Liver (tissue), 9 donors: ENCODE measurements around the gene TSC22D3. TPM values are rescaled to one million over a fixed set of nuclear protein-coding genes. Genes with fewer than 3 reads are reported as not detected.

Source experiments
- DNase-seq: peaks from one replicate; pipeline ENCODE4 v3.0.0-alpha.2; 2017; ENCODE audit warnings: low spot score
- H3K27ac ChIP-seq, 2 donors: one replicate each; pipeline ENCODE4 v1.7.0; 2013; ENCODE audit warnings: inconsistent platforms in 2 of 2, low read length in 2 of 2, control low read depth in 1 of 2, low read depth in 1 of 2, mild to moderate bottlenecking in 1 of 2
- H3K27me3 ChIP-seq, 4 donors: one replicate each; pipeline versions ENCODE4 v1.6.1 to v1.7.0; 2013; ENCODE audit warnings: low read length in 3 of 4, inconsistent platforms in 1 of 4, mild to moderate bottlenecking in 1 of 4, moderate library complexity in 1 of 4; ENCODE audit not compliant: control insufficient read depth in 4 of 4, insufficient read depth in 4 of 4
- H3K36me3 ChIP-seq, 4 donors: one replicate each; pipeline versions ENCODE4 v1.6.1 to v1.7.0; 2013; ENCODE audit warnings: low read length in 3 of 4, mild to moderate bottlenecking in 3 of 4, low read depth in 1 of 4, moderate library complexity in 1 of 4; ENCODE audit not compliant: control insufficient read depth in 4 of 4, insufficient read depth in 3 of 4
- H3K4me1 ChIP-seq, 4 donors: one replicate each; pipeline versions ENCODE4 v1.6.1 to v1.7.0; 2013; ENCODE audit warnings: low read length in 3 of 4, mild to moderate bottlenecking in 3 of 4, moderate library complexity in 1 of 4; ENCODE audit not compliant: control insufficient read depth in 4 of 4, insufficient read depth in 4 of 4
- H3K4me3 ChIP-seq, 3 donors: one replicate each; pipeline versions ENCODE4 v1.6.1 to v1.7.0; 2013; ENCODE audit warnings: low read length in 3 of 3, control low read depth in 1 of 3, low read depth in 1 of 3, mild to moderate bottlenecking in 1 of 3
- H3K9ac ChIP-seq, 2 donors: one replicate each; pipeline ENCODE4 v1.7.0; 2013; ENCODE audit warnings: low read length in 2 of 2, mild to moderate bottlenecking in 2 of 2, moderate library complexity in 2 of 2, control low read depth in 1 of 2, low read depth in 1 of 2
- H3K9me3 ChIP-seq, 4 donors: one replicate each; pipeline versions ENCODE4 v1.6.1 to v1.7.0; 2013; ENCODE audit warnings: low read length in 3 of 4; ENCODE audit not compliant: control insufficient read depth in 4 of 4
- ATF3 ChIP-seq: IDR thresholded peaks from 2 replicates; pipeline ENCODE4 v1.6.1; 2016; ENCODE audit warnings: antibody characterized with exemption
- EGR1 ChIP-seq, 2 donors: IDR thresholded peaks; 2 replicates each; pipeline ENCODE4 v1.6.1; 2016 to 2018; ENCODE audit warnings: antibody characterized with exemption in 2 of 2, low read depth in 2 of 2
- FOXA2 ChIP-seq: IDR thresholded peaks from 2 replicates; pipeline ENCODE4 v1.6.1; 2016; ENCODE audit warnings: antibody characterized with exemption
- GABPA ChIP-seq, 2 donors: IDR thresholded peaks in 1 of 2; conservative IDR thresholded peaks in 1 of 2; 2 replicates each; pipeline ENCODE4 v1.6.1; 2016; ENCODE audit warnings: antibody characterized with exemption in 2 of 2, mild to moderate bottlenecking in 1 of 2, moderate library complexity in 1 of 2
- HNF4A ChIP-seq, 2 donors: conservative IDR thresholded peaks; 2 replicates each; pipeline ENCODE4 v1.6.1; 2016; ENCODE audit warnings: antibody characterized with exemption in 2 of 2, mild to moderate bottlenecking in 2 of 2
- HNF4G ChIP-seq: IDR thresholded peaks from 2 replicates; pipeline ENCODE4 v1.6.1; 2016; ENCODE audit warnings: antibody characterized with exemption
- JUND ChIP-seq, 2 donors: IDR thresholded peaks; 2 replicates each; pipeline ENCODE4 v1.6.1; 2016; ENCODE audit warnings: antibody characterized with exemption in 2 of 2
- NR2F2 ChIP-seq: IDR thresholded peaks from 2 replicates; pipeline ENCODE4 v1.6.1; 2016; ENCODE audit warnings: antibody characterized with exemption
- RAD21 ChIP-seq, 2 donors: IDR thresholded peaks; 2 replicates each; pipeline ENCODE4 v1.6.1; 2016; ENCODE audit warnings: antibody characterized with exemption in 2 of 2, mild to moderate bottlenecking in 2 of 2
- REST ChIP-seq: IDR thresholded peaks from 2 replicates; pipeline ENCODE4 v1.6.1; 2016; ENCODE audit warnings: antibody characterized with exemption, mild to moderate bottlenecking
- SP1 ChIP-seq: IDR thresholded peaks from 2 replicates; pipeline ENCODE4 v1.6.1; 2018; ENCODE audit warnings: antibody characterized with exemption, mild to moderate bottlenecking
- TAF1 ChIP-seq: conservative IDR thresholded peaks from 2 replicates; pipeline ENCODE4 v1.6.1; 2016; ENCODE audit warnings: antibody characterized with exemption, mild to moderate bottlenecking
- YY1 ChIP-seq: IDR thresholded peaks from 2 replicates; pipeline ENCODE4 v1.6.1; 2016; ENCODE audit warnings: antibody characterized with exemption, mild to moderate bottlenecking
- WGBS: extraction: QIAGEN DNeasy Blood & Tissue Kit; methylation state at CpG from one replicate; pipeline ENCODE4 v1.1.7; 2013; 5-methylcytosine and 5-hydroxymethylcytosine counted together
- polyA plus RNA-seq, 2 donors: library from polyadenylated mRNA; stranded (reverse) in 1 of 2; unstranded in 1 of 2; fragments of 200-250 nt in 1 of 2; fragments of >200 nt in 1 of 2; fragmentation: Nextera tagmentation in 1 of 2; extraction: Ambion mirVana in 1 of 2; gene quantifications; one replicate each; pipeline versions ENCODE4 v1.2.1 to v1.2.3, GENCODE V29; 2013 to 2015
- total RNA-seq, 2 donors: library from RNA; depleted of rRNA; stranded (reverse); fragments of >200 nt; gene quantifications; one replicate each; pipeline ENCODE4 v1.2.3, GENCODE V29; 2014
- TF ChIP-seq, protein P1 (sequence below): fragments of 150-350 bp; IDR thresholded peaks from 2 replicates; pipeline ENCODE4 v1.5.1; 2017; ENCODE audit warnings: improper control_type of control experiment, low read depth, low read length; ENCODE audit not compliant: missing input control
- TF ChIP-seq, protein P2 (sequence below): IDR thresholded peaks from 2 replicates; pipeline ENCODE4 v1.6.1; 2016; ENCODE audit warnings: antibody characterized with exemption
- donor health status: healthy.
- donor health status: healthy.
- donor health status: healthy.
- donor health status: healthy.
- donor health status: healthy.

Gene TSC22D3
- total and polyA plus RNA-seq, 4 donors = 10.5 to 128 (median 48.1) TPM

- WGBS = 84% methylated on average over 9 of the region's 9 CpGs
Observed at GRCh38 chrX:107714206-107714891, 61.2 kb downstream of the TSC22D3 start.

DNA sequence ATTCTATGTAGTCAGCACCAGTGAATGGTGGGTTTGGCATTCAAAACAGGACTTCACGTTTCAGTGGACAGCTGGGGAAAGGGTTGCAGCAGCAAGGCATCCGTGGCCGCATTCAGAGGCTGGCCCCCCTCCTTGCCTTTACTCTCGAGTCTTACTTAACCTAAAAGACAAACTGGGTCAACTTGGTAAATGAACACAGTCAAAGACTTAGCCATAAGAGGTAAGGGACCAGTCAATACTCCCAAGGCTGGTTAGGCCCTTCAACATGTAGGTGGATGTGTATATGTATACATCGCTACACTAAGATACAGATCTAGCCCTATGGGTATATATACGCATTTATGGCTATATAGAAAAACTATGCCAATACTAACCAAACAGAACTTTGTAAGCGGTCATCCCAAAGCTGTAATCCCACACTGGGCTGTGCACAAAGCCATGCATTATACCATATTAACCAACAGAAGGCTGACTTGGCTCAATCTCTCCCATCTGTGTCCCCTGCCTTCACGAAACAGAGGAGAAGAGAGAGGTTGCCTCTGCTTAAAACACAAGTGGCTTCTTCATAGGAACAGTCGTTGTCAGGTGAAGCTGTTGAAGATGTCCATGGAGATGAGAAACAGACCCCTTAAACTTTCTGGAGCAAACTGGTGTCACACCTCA is 61.9 kb downstream of the TSC22D3 start:
- Histone ChIP-seq H3K27me3 (no peaks in the 10 kb centered on the region), H3K36me3 (peaks cover 3 to 17% (median 8%) of the 10 kb centered on the region in 4 donors), H3K4me3 (no peak overlapping the region), H3K4me1 (peaks cover 4 to 13% (median 11%) of the 10 kb centered on the region in 4 donors), H3K9me3 (no peaks in the 10 kb centered on the region), H3K9ac (no peak overlapping the region), H3K27ac (no peak overlapping the region)
- TF ChIP-seq TAF1 = no peak
- no peak for TF ChIP-seq HNF4A (conservative IDR thresholded peaks at IDR 0.05)
- no peak for TF ChIP-seq NR2F2
- no peak for TF ChIP-seq JUND (IDR thresholded peaks at IDR 0.05)
- no peak for TF ChIP-seq SP1
- TF ChIP-seq ATF3 = no peak
- no peak for TF ChIP-seq RAD21 (IDR thresholded peaks at IDR 0.05)
- TF ChIP-seq, protein P1, sequence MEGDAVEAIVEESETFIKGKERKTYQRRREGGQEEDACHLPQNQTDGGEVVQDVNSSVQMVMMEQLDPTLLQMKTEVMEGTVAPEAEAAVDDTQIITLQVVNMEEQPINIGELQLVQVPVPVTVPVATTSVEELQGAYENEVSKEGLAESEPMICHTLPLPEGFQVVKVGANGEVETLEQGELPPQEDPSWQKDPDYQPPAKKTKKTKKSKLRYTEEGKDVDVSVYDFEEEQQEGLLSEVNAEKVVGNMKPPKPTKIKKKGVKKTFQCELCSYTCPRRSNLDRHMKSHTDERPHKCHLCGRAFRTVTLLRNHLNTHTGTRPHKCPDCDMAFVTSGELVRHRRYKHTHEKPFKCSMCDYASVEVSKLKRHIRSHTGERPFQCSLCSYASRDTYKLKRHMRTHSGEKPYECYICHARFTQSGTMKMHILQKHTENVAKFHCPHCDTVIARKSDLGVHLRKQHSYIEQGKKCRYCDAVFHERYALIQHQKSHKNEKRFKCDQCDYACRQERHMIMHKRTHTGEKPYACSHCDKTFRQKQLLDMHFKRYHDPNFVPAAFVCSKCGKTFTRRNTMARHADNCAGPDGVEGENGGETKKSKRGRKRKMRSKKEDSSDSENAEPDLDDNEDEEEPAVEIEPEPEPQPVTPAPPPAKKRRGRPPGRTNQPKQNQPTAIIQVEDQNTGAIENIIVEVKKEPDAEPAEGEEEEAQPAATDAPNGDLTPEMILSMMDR = no peak
- TF ChIP-seq GABPA (IDR thresholded peaks at IDR 0.05 in 1 of 2, conservative IDR thresholded peaks at IDR 0.05 in 1 of 2) = no peak
- TF ChIP-seq FOXA2 = no peak
- no peak for TF ChIP-seq HNF4G
- no peak for DNase-seq
- 87% methylated on average over 9 of the region's 9 CpGs for WGBS

More at GRCh38 chrX:107714206-107714891, 61.2 kb downstream of the TSC22D3 start:
- Histone ChIP-seq H3K9me3 (no peaks in the 10 kb centered on the region), H3K4me1 (peaks cover 4 to 13% (median 11%) of the 10 kb centered on the region in 4 donors), H3K4me3 (no peak overlapping the region), H3K27ac (peak overlapping the region; percentile 66 to 76), H3K27me3 (no peaks in the 10 kb centered on the region), H3K9ac (peak overlapping the region in 1 of 2 donors; percentile 67), H3K36me3 (peaks cover 3 to 17% (median 8%) of the 10 kb centered on the region in 4 donors)
- TF ChIP-seq FOXA2 (no peak), REST (no peak), YY1 (no peak), HNF4G (no peak), RAD21 (IDR thresholded peaks at IDR 0.05) (peak in 1 of 2 donors; percentile 12), SP1 (peak; percentile 10), EGR1 (IDR thresholded peaks at IDR 0.05; ENCODE audit: low read depth in 2 of 2) (no peak)
- TF ChIP-seq, protein P2, sequence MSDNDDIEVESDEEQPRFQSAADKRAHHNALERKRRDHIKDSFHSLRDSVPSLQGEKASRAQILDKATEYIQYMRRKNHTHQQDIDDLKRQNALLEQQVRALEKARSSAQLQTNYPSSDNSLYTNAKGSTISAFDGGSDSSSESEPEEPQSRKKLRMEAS = no peak
- no peak for DNase-seq
